Measurements from ENCODE around the gene PDE6D.

GRCh38 chr2:231820786-231821303 is 39.8 kb upstream of the PDE6D start:
- TF ChIP-seq, protein P1, sequence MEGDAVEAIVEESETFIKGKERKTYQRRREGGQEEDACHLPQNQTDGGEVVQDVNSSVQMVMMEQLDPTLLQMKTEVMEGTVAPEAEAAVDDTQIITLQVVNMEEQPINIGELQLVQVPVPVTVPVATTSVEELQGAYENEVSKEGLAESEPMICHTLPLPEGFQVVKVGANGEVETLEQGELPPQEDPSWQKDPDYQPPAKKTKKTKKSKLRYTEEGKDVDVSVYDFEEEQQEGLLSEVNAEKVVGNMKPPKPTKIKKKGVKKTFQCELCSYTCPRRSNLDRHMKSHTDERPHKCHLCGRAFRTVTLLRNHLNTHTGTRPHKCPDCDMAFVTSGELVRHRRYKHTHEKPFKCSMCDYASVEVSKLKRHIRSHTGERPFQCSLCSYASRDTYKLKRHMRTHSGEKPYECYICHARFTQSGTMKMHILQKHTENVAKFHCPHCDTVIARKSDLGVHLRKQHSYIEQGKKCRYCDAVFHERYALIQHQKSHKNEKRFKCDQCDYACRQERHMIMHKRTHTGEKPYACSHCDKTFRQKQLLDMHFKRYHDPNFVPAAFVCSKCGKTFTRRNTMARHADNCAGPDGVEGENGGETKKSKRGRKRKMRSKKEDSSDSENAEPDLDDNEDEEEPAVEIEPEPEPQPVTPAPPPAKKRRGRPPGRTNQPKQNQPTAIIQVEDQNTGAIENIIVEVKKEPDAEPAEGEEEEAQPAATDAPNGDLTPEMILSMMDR (IDR thresholded peaks at IDR 0.05): no peak
- no peak for TF ChIP-seq POLR2AphosphoS5 (IDR thresholded peaks at IDR 0.05; ENCODE audit: insufficient read depth in 1 of 2, low read depth in 1 of 2)

Measured in vagina (tissue), 2 donors.